ENCODE data around the gene PPIB.

The PPIB gene

GRCh38 chr15:64193971-64194370, 31.1 kb upstream of the PPIB start (continued):
- TF ChIP-seq PRDM2 (tag by site-specific recombination; IDR thresholded peaks at IDR 0.05; ENCODE audit: borderline replicate concordance) (no peak), ZNF324 (tag by site-specific recombination; IDR thresholded peaks at IDR 0.05) (no peak), MZF1 (tag by site-specific recombination; IDR thresholded peaks at IDR 0.05; ENCODE audit: borderline replicate concordance) (no peak)

- H3K36me3 ChIP-seq (ENCODE audit: control insufficient read depth in 2 of 2, insufficient read depth in 1 of 2, low read length in 2 of 2) = peaks cover 0 to 6% of the 10 kb centered on the region in 2 experiments; a peak in 2 of 3 replicates
- ChIA-PET POLR2A (no interaction called here), CTCF (interaction anchor here (0.6 kb wide), 1 partner anchor 996 kb away, joined by 3 read pairs; no protein-coding TSS in a partner anchor)
- H3K4me1 ChIP-seq (ENCODE audit: control insufficient read depth, insufficient read depth, low read length) = no peaks in the 10 kb centered on the region
- H3K9me3 ChIP-seq (ENCODE audit: control insufficient read depth, insufficient read depth, low read depth, low read length) = no peaks in the 10 kb centered on the region
- no peak overlapping the region for H3K4me3 ChIP-seq (ENCODE audit: low read depth, low read length)
- no peak overlapping the region for H3K27ac ChIP-seq (ENCODE audit: extremely low read depth, low read depth, low read length)
- TF ChIP-seq ZBTB17 (tag by site-specific recombination; IDR thresholded peaks at IDR 0.05) = 0 out of 2 replicates have a peak, but pooled peaks have one; percentile 15
- no peak for TF ChIP-seq ZNF791 (tag by site-specific recombination; IDR thresholded peaks at IDR 0.05)
- peak; percentile 75 for TF ChIP-seq BCL6B (tag by site-specific recombination; IDR thresholded peaks at IDR 0.05)
- peak; percentile 34; the same call in 1 of the 2 replicates for TF ChIP-seq OSR2 (tag by site-specific recombination; IDR thresholded peaks at IDR 0.05)
- no peak for TF ChIP-seq EGR2 (tag by site-specific recombination; IDR thresholded peaks at IDR 0.05; ENCODE audit: low read depth)
- TF ChIP-seq ZSCAN4 (tag by site-specific recombination; IDR thresholded peaks at IDR 0.05) = no peak
- TF ChIP-seq ZNF280D (tag by site-specific recombination; IDR thresholded peaks at IDR 0.05) = no peak
- peak; percentile 94 for TF ChIP-seq ZBTB44 (tag by site-specific recombination; IDR thresholded peaks at IDR 0.05)
- TF ChIP-seq GLIS2 (tag by site-specific recombination; IDR thresholded peaks at IDR 0.05) = no peak
- TF ChIP-seq GLIS1 (tag by site-specific recombination; IDR thresholded peaks at IDR 0.05) = 0 out of 2 replicates have a peak, but pooled peaks have one; percentile 10
- TF ChIP-seq ZNF549 (tag by site-specific recombination; IDR thresholded peaks at IDR 0.05) = no peak
- TF ChIP-seq ZSCAN23 (tag by site-specific recombination; IDR thresholded peaks at IDR 0.05) = no peak
- TF ChIP-seq PRDM6 (tag by site-specific recombination; IDR thresholded peaks at IDR 0.05) = peak; percentile 42; the same call in 1 of the 2 replicates
- TF ChIP-seq ZNF654 (tag by site-specific recombination; IDR thresholded peaks at IDR 0.05; ENCODE audit: low read depth) = no peak
Observed at GRCh38 chr15:64191971-64192830, 29.4 kb upstream of the PPIB start.
